ENCODE measurements around the gene TMEM114. TPM values are rescaled to one million over a fixed set of nuclear protein-coding genes. Genes with fewer than 3 reads are reported as not detected.

Gene TMEM114
- total RNA-seq, 1 experiment from 2014 or later, result not detected

DNA sequence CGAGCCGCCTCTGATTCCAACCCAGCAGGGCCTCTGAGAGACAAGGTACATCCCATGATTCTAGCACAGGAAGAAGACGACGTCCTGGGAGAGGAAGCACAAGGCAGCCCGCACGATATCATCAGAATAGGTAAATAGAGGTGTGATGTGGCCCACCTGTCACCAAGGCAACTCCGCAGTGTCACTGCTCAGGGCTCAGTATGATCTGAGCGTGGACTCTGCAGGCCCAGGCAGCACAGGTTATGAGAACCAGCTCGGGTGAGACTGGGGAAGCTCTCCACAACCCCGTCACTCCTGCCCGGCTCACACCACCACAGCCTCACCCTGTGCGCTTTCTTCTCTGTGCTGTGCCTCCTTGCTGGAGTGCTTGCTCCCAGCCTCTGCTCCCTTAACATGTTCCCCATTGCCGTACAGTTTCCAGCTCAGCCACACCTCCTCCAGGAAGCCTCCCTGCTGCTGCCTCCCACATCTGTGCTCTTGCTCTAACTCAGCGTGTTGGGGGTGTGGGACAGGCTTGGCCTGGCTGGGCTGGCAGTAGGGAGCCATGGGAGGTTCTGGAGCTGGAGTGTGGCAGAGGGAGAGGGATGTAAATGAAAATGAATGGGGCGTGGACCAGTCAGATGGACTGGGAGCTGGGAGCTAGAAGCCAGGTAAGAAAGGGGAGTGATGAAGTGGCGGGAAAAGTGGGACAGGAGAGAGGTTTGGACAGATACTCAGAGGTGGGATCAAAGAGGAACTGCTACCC, 38.8 kb upstream of the TMEM114 start:
- Histone ChIP-seq H2AFZ (ENCODE audit: low read depth, low read length, poor library complexity, severe bottlenecking) (no peak overlapping the region), H3K4me2 (ENCODE audit: low read length) (no peak overlapping the region), H3K9me3 (ENCODE audit: control insufficient read depth in 1 of 2, insufficient read depth in 1 of 2, low read depth in 1 of 2, low read length in 2 of 2) (no peaks in the 10 kb centered on the region), H3K27ac (ENCODE audit: low read depth, low read length) (no peak overlapping the region), H3K4me3 (replicated peaks in 1 of 2; ENCODE audit: low read depth in 1 of 2, low read length in 2 of 2) (no peak overlapping the region), H3K9ac (ENCODE audit: low read length) (no peak overlapping the region), H3K4me1 (ENCODE audit: control insufficient read depth in 1 of 2, insufficient read depth in 2 of 2, low read length in 2 of 2) (no peaks in the 10 kb centered on the region), H3K27me3 (ENCODE audit: insufficient read depth, low read length) (no peaks in the 10 kb centered on the region), H4K20me1 (ENCODE audit: insufficient read depth) (no peaks in the 10 kb centered on the region), H3K9me2 (ENCODE audit: insufficient read depth) (no peaks in the 10 kb centered on the region), H3K79me2 (ENCODE audit: insufficient read depth, low read length) (peaks cover 24% of the 10 kb centered on the region), H3K36me3 (ENCODE audit: control insufficient read depth in 1 of 2, insufficient read depth in 2 of 2, low read length in 2 of 2) (peaks cover 41 to 47% of the 10 kb centered on the region in 2 experiments; a peak in 3 of 4 replicates)
- DNase-seq (ENCODE audit: low read depth, low spot score), result no peak
- POLR2A ChIA-PET, result no interaction called here
- CTCF ChIA-PET, result no interaction called here
- no peak for ATAC-seq
- no TSS peak for BruUV-seq (replicated peaks)
- intact Hi-C loops (cut with micrococcal nuclease), result no loop called here
- TF ChIP-seq CBX3 (IDR thresholded peaks at IDR 0.05; ENCODE audit: low read depth) (no peak), ELF1 (IDR thresholded peaks at IDR 0.05; ENCODE audit: borderline replicate concordance, low read depth) (no peak), SRF (IDR thresholded peaks at IDR 0.05; ENCODE audit: low read depth) (no peak), ZFX (IDR thresholded peaks at IDR 0.05) (no peak), CEBPB (IDR thresholded peaks at IDR 0.05; ENCODE audit: low read depth) (no peak), EZH2phosphoT487 (IDR thresholded peaks at IDR 0.05; ENCODE audit: borderline replicate concordance) (no peak), TCF7L2 (IDR thresholded peaks at IDR 0.05; ENCODE audit: borderline replicate concordance, extremely low read depth, insufficient read depth, insufficient read length) (no peak), POLR2AphosphoS5 (IDR thresholded peaks at IDR 0.05; ENCODE audit: low read depth, low read length) (no peak), ZNF274 (IDR thresholded peaks at IDR 0.05; ENCODE audit: low read depth, low read length) (no peak), FOSL1 (IDR thresholded peaks at IDR 0.05; ENCODE audit: low read depth) (no peak), CTCF (IDR thresholded peaks at IDR 0.05 in 2 of 3, conservative IDR thresholded peaks at IDR 0.05 in 1 of 3; ENCODE audit: borderline replicate concordance in 1 of 3, insufficient read depth in 1 of 3, low read depth in 2 of 3, low read length in 2 of 3) (no peak), ATF3 (IDR thresholded peaks at IDR 0.05) (no peak), ZBTB33 (IDR thresholded peaks at IDR 0.05; ENCODE audit: extremely low read depth, insufficient replicate concordance, low read length) (no peak), EGR1 (IDR thresholded peaks at IDR 0.05; ENCODE audit: low read depth) (no peak), SIN3A (IDR thresholded peaks at IDR 0.05; ENCODE audit: low read depth) (no peak), POLR2A (IDR thresholded peaks at IDR 0.05; ENCODE audit: borderline replicate concordance, extremely low read depth, insufficient read depth, insufficient read length) (no peak)
- TF ChIP-seq, protein P1, sequence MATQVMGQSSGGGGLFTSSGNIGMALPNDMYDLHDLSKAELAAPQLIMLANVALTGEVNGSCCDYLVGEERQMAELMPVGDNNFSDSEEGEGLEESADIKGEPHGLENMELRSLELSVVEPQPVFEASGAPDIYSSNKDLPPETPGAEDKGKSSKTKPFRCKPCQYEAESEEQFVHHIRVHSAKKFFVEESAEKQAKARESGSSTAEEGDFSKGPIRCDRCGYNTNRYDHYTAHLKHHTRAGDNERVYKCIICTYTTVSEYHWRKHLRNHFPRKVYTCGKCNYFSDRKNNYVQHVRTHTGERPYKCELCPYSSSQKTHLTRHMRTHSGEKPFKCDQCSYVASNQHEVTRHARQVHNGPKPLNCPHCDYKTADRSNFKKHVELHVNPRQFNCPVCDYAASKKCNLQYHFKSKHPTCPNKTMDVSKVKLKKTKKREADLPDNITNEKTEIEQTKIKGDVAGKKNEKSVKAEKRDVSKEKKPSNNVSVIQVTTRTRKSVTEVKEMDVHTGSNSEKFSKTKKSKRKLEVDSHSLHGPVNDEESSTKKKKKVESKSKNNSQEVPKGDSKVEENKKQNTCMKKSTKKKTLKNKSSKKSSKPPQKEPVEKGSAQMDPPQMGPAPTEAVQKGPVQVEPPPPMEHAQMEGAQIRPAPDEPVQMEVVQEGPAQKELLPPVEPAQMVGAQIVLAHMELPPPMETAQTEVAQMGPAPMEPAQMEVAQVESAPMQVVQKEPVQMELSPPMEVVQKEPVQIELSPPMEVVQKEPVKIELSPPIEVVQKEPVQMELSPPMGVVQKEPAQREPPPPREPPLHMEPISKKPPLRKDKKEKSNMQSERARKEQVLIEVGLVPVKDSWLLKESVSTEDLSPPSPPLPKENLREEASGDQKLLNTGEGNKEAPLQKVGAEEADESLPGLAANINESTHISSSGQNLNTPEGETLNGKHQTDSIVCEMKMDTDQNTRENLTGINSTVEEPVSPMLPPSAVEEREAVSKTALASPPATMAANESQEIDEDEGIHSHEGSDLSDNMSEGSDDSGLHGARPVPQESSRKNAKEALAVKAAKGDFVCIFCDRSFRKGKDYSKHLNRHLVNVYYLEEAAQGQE (IDR thresholded peaks at IDR 0.05; ENCODE audit: low read depth), result no peak
- TF ChIP-seq, protein P2, sequence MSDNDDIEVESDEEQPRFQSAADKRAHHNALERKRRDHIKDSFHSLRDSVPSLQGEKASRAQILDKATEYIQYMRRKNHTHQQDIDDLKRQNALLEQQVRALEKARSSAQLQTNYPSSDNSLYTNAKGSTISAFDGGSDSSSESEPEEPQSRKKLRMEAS (IDR thresholded peaks at IDR 0.05), result no peak
- RAD21 ChIA-PET (ENCODE audit: low non-redundant PET in 1 of 2, low total read pairs in 2 of 2, uncharacterized antibody in 2 of 2, unreplicated experiment in 2 of 2), result no interaction called here

Data from HCT116 (cell line).